ENCODE measurements around the gene PEAK1.

PEAK1 gene

GRCh38 chr15:77122576-77122975 is 297.3 kb downstream of the PEAK1 start:
- no peak overlapping the region for H3K4me3 ChIP-seq (ENCODE audit: low read depth, low read length)
- no peak for TF ChIP-seq ZSCAN18 (tag by site-specific recombination; IDR thresholded peaks at IDR 0.05)
- no peak for TF ChIP-seq ZNF148 (tag by site-specific recombination; IDR thresholded peaks at IDR 0.05; ENCODE audit: borderline replicate concordance)
- no peak for TF ChIP-seq KLF8 (tag by site-specific recombination; IDR thresholded peaks at IDR 0.05)
- TF ChIP-seq ZNF433 (tag by site-specific recombination; IDR thresholded peaks at IDR 0.05; ENCODE audit: low read depth): no peak
- no peak for TF ChIP-seq ATF2 (tag by site-specific recombination; IDR thresholded peaks at IDR 0.05; ENCODE audit: low read depth)
- TF ChIP-seq ZNF518A (tag by site-specific recombination; conservative IDR thresholded peaks at IDR 0.05; ENCODE audit: low read depth): no peak
- H3K9me3 ChIP-seq (ENCODE audit: control insufficient read depth, insufficient read depth, low read depth, low read length): no peaks in the 10 kb centered on the region
- no peaks in the 10 kb centered on the region for H3K36me3 ChIP-seq (ENCODE audit: control insufficient read depth in 2 of 2, insufficient read depth in 1 of 2, low read length in 2 of 2)
- H3K27ac ChIP-seq (ENCODE audit: extremely low read depth, low read depth, low read length): no peak overlapping the region
- ChIA-PET CTCF (interaction anchor here (0.5 to 6.4 kb wide), 5 partner anchors 12 to 421 kb away, joined by 3 to 131 read pairs (median 3); no protein-coding TSS in a partner anchor), POLR2A (no interaction called here)
- no peaks in the 10 kb centered on the region for H3K4me1 ChIP-seq (ENCODE audit: control insufficient read depth, insufficient read depth, low read length)

- CTCF ChIA-PET: interaction anchor here (0.6 to 6.4 kb wide), 6 partner anchors 11 to 422 kb away, joined by 3 to 131 read pairs (median 4); no protein-coding TSS in a partner anchor
- no peak overlapping the region for H3K27ac ChIP-seq (ENCODE audit: extremely low read depth, low read depth, low read length)
- POLR2A ChIA-PET: no interaction called here
These were observed 298.3 kb downstream of the PEAK1 start for GRCh38 chr15:77121599-77121998.

GRCh38 chr15:77120576-77120975 is 299.3 kb downstream of the PEAK1 start:
- Histone ChIP-seq H3K4me3 (ENCODE audit: low read depth, low read length) (no peak overlapping the region), H3K9me3 (ENCODE audit: control insufficient read depth, insufficient read depth, low read depth, low read length) (no peaks in the 10 kb centered on the region), H3K36me3 (ENCODE audit: control insufficient read depth in 2 of 2, insufficient read depth in 1 of 2, low read length in 2 of 2) (no peaks in the 10 kb centered on the region), H3K27ac (ENCODE audit: extremely low read depth, low read depth, low read length) (no peak overlapping the region), H3K4me1 (ENCODE audit: control insufficient read depth, insufficient read depth, low read length) (no peaks in the 10 kb centered on the region)
- ChIA-PET POLR2A (no interaction called here), CTCF (interaction anchor here (0.6 to 6.4 kb wide), 10 partner anchors 11 to 423 kb away, joined by 3 to 131 read pairs (median 14); no protein-coding TSS in a partner anchor)
- TF ChIP-seq ZBTB21 (tag by site-specific recombination; IDR thresholded peaks at IDR 0.05): no peak
- no peak for TF ChIP-seq ZFP69B (tag by site-specific recombination; IDR thresholded peaks at IDR 0.05)
- TF ChIP-seq REST (tag by site-specific recombination; IDR thresholded peaks at IDR 0.05): no peak
- no peak for TF ChIP-seq GLI2 (tag by site-specific recombination; IDR thresholded peaks at IDR 0.05; ENCODE audit: borderline replicate concordance, low read depth)
- TF ChIP-seq ZNF366 (tag by site-specific recombination; conservative IDR thresholded peaks at IDR 0.05): no peak
- no peak for TF ChIP-seq ZNF341 (tag by site-specific recombination; IDR thresholded peaks at IDR 0.05; ENCODE audit: low read depth)
- TF ChIP-seq KLF7 (tag by site-specific recombination; IDR thresholded peaks at IDR 0.05; ENCODE audit: borderline replicate concordance): no peak
- no peak for TF ChIP-seq ZNF660 (tag by site-specific recombination; IDR thresholded peaks at IDR 0.05)
- no peak for TF ChIP-seq ZNF354C (tag by site-specific recombination; IDR thresholded peaks at IDR 0.05; ENCODE audit: borderline replicate concordance, low read depth)

More at GRCh38 chr15:77121599-77121998, 298.3 kb downstream of the PEAK1 start:
- no peaks in the 10 kb centered on the region for H3K9me3 ChIP-seq (ENCODE audit: control insufficient read depth, insufficient read depth, low read depth, low read length)
- H3K4me3 ChIP-seq (ENCODE audit: low read depth, low read length): no peak overlapping the region
- H3K4me1 ChIP-seq (ENCODE audit: control insufficient read depth, insufficient read depth, low read length): no peaks in the 10 kb centered on the region
- no peaks in the 10 kb centered on the region for H3K36me3 ChIP-seq (ENCODE audit: control insufficient read depth in 2 of 2, insufficient read depth in 1 of 2, low read length in 2 of 2)
- no peak for TF ChIP-seq EGR2 (tag by site-specific recombination; IDR thresholded peaks at IDR 0.05; ENCODE audit: low read depth)
- TF ChIP-seq ZNF76 (tag by site-specific recombination; IDR thresholded peaks at IDR 0.05; ENCODE audit: borderline replicate concordance, low read depth): no peak
- TF ChIP-seq ZNF664 (tag by site-specific recombination; IDR thresholded peaks at IDR 0.05): peak; percentile 92

Data from HEK293 (cell line).